Measurements from ENCODE around the gene TICAM2.

DNA sequence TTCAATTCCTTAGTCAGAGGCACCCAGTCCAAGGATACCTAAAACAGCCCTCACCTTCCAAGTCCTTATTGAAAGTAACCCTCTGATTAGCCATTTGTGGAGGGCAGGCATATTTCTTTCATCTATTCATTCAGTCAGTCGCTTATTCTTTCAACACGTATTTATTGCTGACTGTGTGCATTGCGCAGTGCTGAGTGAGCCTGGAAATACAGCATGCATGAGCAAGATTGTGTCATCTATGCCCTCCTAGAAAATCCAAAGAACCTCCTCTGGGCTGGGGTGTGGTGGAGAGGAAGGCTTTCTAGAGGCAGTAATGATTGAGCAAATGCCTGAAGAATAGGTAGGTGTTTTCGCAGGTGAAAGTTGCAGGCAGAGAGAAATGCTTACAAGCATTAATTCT is 49.2 kb downstream of the TICAM2 start:
- TF ChIP-seq, protein P1, sequence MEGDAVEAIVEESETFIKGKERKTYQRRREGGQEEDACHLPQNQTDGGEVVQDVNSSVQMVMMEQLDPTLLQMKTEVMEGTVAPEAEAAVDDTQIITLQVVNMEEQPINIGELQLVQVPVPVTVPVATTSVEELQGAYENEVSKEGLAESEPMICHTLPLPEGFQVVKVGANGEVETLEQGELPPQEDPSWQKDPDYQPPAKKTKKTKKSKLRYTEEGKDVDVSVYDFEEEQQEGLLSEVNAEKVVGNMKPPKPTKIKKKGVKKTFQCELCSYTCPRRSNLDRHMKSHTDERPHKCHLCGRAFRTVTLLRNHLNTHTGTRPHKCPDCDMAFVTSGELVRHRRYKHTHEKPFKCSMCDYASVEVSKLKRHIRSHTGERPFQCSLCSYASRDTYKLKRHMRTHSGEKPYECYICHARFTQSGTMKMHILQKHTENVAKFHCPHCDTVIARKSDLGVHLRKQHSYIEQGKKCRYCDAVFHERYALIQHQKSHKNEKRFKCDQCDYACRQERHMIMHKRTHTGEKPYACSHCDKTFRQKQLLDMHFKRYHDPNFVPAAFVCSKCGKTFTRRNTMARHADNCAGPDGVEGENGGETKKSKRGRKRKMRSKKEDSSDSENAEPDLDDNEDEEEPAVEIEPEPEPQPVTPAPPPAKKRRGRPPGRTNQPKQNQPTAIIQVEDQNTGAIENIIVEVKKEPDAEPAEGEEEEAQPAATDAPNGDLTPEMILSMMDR (IDR thresholded peaks at IDR 0.05), result no peak
- TF ChIP-seq POLR2AphosphoS5 (IDR thresholded peaks at IDR 0.05) (no peak), POLR2A (IDR thresholded peaks at IDR 0.05) (no peak)
